Tibial artery (tissue), 4 donors: ENCODE results near the gene VWA7.

ENCODE experiments used
- DNase-seq, 2 donors: peaks; one replicate each; pipeline ENCODE4 v3.0.0-alpha.2; 2019
- H3K27ac ChIP-seq, 2 donors: fragments of 200-600 bp; sonication (generic) in 1 of 2; 1 replicate in 1 of 2; 2 replicates in 1 of 2; pipeline ENCODE4 v1.5.1; 2018 to 2019; ENCODE audit warnings: mild to moderate bottlenecking in 1 of 2
- H3K27me3 ChIP-seq, 2 donors: fragments of 200-600 bp; sonication (generic) in 1 of 2; one replicate each; pipeline versions ENCODE4 v1.5.1 to v1.6.0; 2016 to 2019
- H3K36me3 ChIP-seq, 3 donors: fragments of 200-600 bp; sonication (generic) in 2 of 3; one replicate each; pipeline ENCODE4 v1.5.1; 2016 to 2019; ENCODE audit warnings: mild to moderate bottlenecking in 2 of 3
- H3K4me1 ChIP-seq, 4 donors: fragments of 200-600 bp; sonication (generic) in 2 of 4; 1 replicate in 3 of 4; 2 replicates in 1 of 4; pipeline ENCODE4 v1.5.1; 2016 to 2019
- H3K4me3 ChIP-seq, 2 donors: fragments of 200-600 bp; sonication (generic) in 1 of 2; 1 replicate in 1 of 2; 2 replicates in 1 of 2; pipeline ENCODE4 v1.5.1; 2018 to 2019; ENCODE audit warnings: mild to moderate bottlenecking in 2 of 2
- H3K9me3 ChIP-seq, 3 donors: fragments of 200-600 bp; sonication (generic) in 1 of 3; one replicate each; pipeline ENCODE4 v1.5.1; 2016 to 2019
- intact Hi-C: fragments of 100-400 bp; cut with DNase I; formaldehyde crosslinking; loops from one replicate; pipeline ENCODE4 v1.15.0; 2023; ENCODE audit warnings: low total_unique reads
- TF ChIP-seq, protein P1 (sequence below), 2 experiments: fragments of 200-600 bp in 1 of 2; fragments of 450-650 bp in 1 of 2; IDR thresholded peaks; one replicate each; pipeline ENCODE4 v1.5.1; 2017 to 2019; ENCODE audit warnings: antibody characterized with exemption in 2 of 2, mild to moderate bottlenecking in 1 of 2, moderate library complexity in 1 of 2

VWA7 gene

DNA sequence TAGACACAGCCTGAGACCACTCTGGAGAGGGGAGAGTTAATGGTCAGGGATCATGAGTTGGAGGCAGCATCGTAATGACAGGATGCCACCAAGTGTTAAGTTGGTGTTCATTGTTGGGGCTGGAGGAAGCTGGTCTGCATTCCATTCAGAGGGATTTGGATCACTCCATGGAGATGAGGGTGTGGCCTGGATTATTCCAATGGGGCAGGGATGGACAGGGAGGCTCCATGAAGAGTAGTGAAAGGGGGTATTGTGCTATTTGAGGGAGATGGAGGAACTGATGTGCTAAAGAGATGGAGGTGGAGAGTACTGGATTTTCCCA lies 13.5 kb downstream of the VWA7 start:
- Histone ChIP-seq H3K27me3 (peaks cover 0 to 12% of the 10 kb centered on the region in 2 donors), H3K9me3 (no peaks in the 10 kb centered on the region), H3K4me3 (no peak overlapping the region), H3K36me3 (peaks cover 0 to 19% (median 0%) of the 10 kb centered on the region in 3 donors), H3K27ac (no peak overlapping the region), H3K4me1 (peaks cover 0 to 7% (median 3%) of the 10 kb centered on the region in 4 donors)
- intact Hi-C loops = no loop called here
- no peak for DNase-seq
- TF ChIP-seq, protein P1, sequence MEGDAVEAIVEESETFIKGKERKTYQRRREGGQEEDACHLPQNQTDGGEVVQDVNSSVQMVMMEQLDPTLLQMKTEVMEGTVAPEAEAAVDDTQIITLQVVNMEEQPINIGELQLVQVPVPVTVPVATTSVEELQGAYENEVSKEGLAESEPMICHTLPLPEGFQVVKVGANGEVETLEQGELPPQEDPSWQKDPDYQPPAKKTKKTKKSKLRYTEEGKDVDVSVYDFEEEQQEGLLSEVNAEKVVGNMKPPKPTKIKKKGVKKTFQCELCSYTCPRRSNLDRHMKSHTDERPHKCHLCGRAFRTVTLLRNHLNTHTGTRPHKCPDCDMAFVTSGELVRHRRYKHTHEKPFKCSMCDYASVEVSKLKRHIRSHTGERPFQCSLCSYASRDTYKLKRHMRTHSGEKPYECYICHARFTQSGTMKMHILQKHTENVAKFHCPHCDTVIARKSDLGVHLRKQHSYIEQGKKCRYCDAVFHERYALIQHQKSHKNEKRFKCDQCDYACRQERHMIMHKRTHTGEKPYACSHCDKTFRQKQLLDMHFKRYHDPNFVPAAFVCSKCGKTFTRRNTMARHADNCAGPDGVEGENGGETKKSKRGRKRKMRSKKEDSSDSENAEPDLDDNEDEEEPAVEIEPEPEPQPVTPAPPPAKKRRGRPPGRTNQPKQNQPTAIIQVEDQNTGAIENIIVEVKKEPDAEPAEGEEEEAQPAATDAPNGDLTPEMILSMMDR (IDR thresholded peaks at IDR 0.05) = no peak

DNA sequence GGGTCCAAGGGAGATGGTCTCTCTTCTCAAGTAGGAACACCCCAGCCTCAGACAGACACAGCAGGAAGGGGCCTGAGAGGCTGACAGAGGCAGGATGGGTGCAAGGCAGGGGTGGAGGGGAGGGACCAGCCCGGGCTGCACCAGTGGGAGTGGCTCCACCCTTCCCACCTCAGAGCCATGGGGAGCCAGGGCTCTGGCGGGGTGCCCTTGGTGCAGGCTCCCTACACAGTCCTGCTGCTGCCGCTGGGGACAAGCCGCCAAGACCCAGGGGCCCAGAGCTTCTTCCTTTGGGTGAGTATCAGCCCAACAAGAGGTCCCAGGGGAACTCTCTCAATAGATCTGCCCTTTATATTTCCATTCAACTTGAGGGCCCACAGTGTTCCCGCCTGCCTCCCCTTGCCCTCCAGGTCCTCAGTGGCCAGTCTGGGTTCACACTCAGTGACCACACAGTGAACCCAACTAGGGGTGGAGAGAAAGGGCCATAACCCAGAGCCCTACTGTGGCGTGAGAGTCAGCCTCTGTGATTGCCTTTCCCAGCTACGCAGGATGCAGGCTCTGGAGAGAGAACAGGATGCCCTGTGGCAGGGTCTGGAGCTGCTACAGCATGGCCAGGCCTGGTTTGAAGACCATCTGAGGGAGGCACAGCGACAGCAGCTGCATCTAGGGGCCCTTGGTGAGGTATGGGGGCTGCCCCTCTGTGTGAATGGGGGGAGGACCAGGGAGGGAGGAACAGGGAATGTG lies 14.1 kb downstream of the VWA7 start:
- intact Hi-C loops = no loop called here
- no peak for DNase-seq
- Histone ChIP-seq H3K9me3 (no peaks in the 10 kb centered on the region), H3K4me1 (peaks cover 0 to 7% (median 3%) of the 10 kb centered on the region in 4 donors), H3K4me3 (no peak overlapping the region), H3K27ac (no peak overlapping the region), H3K36me3 (peaks cover 0 to 19% (median 0%) of the 10 kb centered on the region in 3 donors), H3K27me3 (peaks cover 0 to 12% of the 10 kb centered on the region in 2 donors)
- TF ChIP-seq, protein P1 (IDR thresholded peaks at IDR 0.05) = no peak

DNA sequence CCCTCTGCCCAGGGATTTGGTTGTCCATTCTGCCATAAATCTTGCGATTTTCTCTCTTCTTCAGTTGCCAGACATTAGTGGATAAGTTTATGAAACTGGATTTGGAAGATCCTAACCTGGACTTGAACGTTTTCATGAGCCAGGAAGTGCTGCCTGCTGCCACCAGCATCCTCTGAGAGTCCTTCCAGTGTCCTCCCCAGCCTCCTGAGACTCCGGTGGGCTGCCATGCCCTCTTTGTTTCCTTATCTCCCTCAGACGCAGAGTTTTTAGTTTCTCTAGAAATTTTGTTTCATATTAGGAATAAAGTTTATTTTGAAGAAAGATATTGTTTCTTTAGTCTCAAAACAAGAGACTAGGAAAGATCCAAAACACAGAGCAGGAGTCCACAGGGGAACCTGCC lies 14.8 kb downstream of the VWA7 start, which contains the start of gene SAPCD1:
Gene SAPCD1, plus strand, starts transcription at position 301 of the 400 bp plus-strand sequence. CDS start 399 bp downstream, outside the sequence.
- Histone ChIP-seq H3K36me3 (peaks cover 0 to 19% (median 0%) of the 10 kb centered on the region in 3 donors), H3K27ac (no peak within 1 kb of the TSS), H3K9me3 (no peaks in the 10 kb centered on the region), H3K4me1 (peaks cover 0 to 7% (median 3%) of the 10 kb centered on the region in 4 donors), H3K4me3 (no peak within 1 kb of the TSS), H3K27me3 (peaks cover 0 to 12% of the 10 kb centered on the region in 2 donors)
- TF ChIP-seq, protein P1 (IDR thresholded peaks at IDR 0.05) = no peak
- no peak for DNase-seq
- intact Hi-C loops = no loop called here

DNA sequence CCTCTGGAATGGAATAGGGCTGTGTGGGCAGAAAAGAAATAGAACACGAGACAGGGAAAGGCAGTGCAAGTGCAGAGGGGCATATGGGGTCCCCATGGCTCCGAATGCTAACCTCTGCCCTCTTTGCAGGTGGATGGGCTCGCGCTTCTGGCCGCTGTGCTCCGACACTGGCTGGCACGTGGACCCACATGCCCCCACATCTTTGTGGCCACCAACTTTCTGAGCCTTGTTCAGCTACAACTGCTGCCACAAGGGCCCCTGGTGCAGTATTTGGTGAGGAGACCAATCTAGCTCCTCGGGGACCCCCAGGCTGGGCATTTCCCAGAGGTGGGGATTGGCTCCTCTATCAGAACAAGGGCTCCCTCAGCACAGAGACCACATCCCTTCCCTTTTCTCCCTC lies 15.8 kb downstream of the VWA7 start:
- H3K4me1 ChIP-seq = peaks cover 0 to 4% (median 2%) of the 10 kb centered on the region in 4 donors
- peaks cover 0 to 19% (median 0%) of the 10 kb centered on the region in 3 donors for H3K36me3 ChIP-seq
- H3K4me3 ChIP-seq = no peak overlapping the region
- no peak for DNase-seq
- H3K9me3 ChIP-seq = no peaks in the 10 kb centered on the region
- H3K27ac ChIP-seq = no peak overlapping the region
- intact Hi-C loops = no loop called here
- TF ChIP-seq, protein P1 (IDR thresholded peaks at IDR 0.05) = no peak
- H3K27me3 ChIP-seq = peaks cover 0 to 10% of the 10 kb centered on the region in 2 donors

DNA sequence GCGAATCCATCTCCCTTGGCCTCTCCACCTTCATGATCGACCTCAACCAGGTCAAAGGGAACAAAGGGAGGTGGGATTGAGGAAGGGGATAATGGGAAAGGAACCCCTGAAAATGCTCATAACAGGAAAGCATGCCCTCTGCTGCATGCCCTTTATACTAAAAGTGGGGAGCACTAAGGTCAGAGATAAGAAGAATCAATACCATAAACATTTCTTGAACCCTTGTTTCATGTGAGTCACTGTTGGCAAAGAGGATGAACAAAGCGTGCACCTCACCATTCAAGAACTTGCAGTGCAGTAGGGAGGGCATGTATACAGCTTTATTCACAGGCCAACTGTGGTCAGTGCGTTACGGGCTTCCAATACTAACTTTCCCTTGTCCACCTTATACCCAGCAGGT lies 16.3 kb downstream of the VWA7 start:
- TF ChIP-seq, protein P1 (IDR thresholded peaks at IDR 0.05) = no peak
- Histone ChIP-seq H3K36me3 (peaks cover 0 to 19% (median 0%) of the 10 kb centered on the region in 3 donors), H3K27ac (no peak overlapping the region), H3K4me3 (no peak overlapping the region), H3K27me3 (peaks cover 0 to 4% of the 10 kb centered on the region in 2 donors), H3K4me1 (no peaks in the 10 kb centered on the region), H3K9me3 (no peaks in the 10 kb centered on the region)
- intact Hi-C loops = no loop called here
- DNase-seq = no peak
